Measurements from ENCODE around the gene PLK3.

Gene PLK3

DNA sequence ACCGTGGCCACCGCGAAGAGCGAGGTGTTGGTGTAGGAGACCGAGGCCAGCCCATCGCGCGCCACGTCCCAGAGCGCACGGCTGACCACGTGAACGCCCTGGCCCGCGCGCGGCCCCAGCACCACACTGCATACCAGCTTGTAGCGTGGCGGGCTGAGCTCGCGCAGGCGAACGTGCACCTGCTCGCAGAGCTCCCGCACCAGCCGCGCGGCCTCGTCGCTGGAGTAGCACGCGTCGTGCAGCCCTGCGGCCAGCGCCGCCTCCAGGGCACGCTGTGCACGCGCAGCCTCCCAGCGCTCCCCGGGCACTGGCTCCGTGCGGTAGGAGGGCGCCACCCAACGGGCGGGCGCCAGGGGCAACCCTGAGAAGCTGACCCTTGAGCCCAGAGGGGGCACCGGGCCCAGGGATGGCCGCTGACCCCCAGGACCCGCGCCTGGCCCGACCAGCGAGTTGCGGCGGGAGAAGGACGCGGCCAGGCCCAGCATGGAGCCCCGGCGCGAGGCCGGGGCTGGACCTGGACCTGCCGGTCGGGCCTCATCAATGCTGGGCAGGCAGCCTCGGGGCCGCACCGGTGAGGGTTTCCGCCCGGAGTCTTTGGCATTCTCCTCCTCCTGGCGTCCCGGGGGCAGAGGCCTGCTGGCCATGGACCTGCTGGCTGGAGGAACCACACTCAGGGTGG is 6.0 kb downstream of the PLK3 start:
- in situ Hi-C loops (cut with HindIII; ENCODE audit: low sequenced_read_pairs): no loop called here
- H3K4me3 ChIP-seq (ENCODE audit: low read depth, low read length): no peak overlapping the region
- TF ChIP-seq, protein P1, sequence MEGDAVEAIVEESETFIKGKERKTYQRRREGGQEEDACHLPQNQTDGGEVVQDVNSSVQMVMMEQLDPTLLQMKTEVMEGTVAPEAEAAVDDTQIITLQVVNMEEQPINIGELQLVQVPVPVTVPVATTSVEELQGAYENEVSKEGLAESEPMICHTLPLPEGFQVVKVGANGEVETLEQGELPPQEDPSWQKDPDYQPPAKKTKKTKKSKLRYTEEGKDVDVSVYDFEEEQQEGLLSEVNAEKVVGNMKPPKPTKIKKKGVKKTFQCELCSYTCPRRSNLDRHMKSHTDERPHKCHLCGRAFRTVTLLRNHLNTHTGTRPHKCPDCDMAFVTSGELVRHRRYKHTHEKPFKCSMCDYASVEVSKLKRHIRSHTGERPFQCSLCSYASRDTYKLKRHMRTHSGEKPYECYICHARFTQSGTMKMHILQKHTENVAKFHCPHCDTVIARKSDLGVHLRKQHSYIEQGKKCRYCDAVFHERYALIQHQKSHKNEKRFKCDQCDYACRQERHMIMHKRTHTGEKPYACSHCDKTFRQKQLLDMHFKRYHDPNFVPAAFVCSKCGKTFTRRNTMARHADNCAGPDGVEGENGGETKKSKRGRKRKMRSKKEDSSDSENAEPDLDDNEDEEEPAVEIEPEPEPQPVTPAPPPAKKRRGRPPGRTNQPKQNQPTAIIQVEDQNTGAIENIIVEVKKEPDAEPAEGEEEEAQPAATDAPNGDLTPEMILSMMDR (IDR thresholded peaks at IDR 0.05; ENCODE audit: low read depth, low read length): no peak
- no peak for DNase-seq (ENCODE audit: low read depth, low spot score)

DNA sequence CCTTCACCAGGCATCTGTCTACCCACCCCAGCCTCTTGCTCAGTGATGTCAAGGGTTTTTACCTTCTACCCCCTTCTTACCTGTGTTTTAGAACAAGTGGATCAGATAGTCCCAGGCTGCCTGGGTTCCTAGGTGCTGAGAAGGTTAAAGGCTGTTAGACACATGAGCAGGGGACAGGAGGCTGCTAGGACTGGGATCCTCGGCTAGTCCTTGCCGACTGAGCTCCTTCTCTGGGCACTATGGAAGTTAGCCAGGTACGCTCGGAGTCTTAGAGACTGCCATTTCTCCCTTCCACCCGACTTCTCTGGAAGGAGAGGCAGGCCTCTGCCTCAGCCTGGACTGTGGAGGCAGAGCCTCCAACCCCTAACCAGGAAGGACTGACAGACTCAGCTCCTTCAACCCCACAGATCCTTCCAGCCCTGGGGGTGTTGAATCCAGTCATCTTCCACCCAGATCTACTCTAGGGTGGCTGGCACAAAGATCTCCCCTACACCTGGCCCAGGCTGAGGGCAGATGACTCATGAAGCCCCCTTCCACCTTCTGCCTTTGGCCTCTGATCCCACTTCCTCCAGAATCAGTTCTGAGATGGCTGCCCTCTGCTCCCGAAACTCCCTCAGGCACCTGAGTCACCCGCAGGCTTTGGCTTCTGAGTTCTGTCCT is 6.7 kb downstream of the PLK3 start, which contains the start of gene DYNLT4:
Gene DYNLT4 (minus strand): TSS at position 648 of the 660 bp plus-strand sequence. CDS start 683 bp downstream, outside the sequence.
- no peak for DNase-seq (ENCODE audit: low read depth, low spot score)
- peak within 1 kb of the TSS; percentile 47 for H3K4me3 ChIP-seq (ENCODE audit: low read depth, low read length)
- TF ChIP-seq, protein P1 (IDR thresholded peaks at IDR 0.05; ENCODE audit: low read depth, low read length): no peak
- in situ Hi-C loops (cut with HindIII; ENCODE audit: low sequenced_read_pairs): no loop called here

DNA sequence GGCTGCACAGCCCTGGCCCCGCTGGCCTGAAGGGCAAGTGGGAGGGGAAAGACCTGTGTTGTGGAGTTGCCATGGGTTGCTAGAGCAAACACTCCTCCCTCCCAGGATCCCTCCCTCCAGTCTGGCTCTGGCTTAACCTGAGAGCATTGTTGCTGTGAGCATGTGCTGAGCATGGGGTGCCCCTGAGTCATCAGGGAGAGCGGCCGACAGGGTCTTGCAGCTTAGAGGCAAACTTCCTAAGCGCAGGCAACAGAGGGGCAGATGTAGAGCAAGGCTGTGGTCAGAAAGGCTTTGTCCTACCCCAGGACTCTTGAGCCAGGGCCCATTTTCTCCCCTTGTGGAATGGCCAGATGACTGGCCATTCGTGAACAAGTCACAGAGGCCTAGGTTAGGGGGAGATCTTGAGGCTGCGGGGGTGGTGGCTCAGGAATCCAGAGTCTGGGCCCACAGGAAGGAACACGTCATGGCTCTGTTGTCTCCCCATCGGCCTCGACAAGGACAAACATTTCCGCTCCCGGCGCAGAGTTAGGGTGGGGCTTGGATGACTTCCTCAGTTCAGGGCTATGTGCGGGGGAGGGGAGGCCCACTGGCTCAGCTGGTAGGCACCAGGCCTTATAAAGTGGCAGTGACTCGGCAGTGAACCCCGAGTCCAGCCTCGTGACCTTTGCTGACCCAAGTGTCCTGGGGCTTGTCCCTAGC is 7.3 kb downstream of the PLK3 start:
- in situ Hi-C loops (cut with HindIII; ENCODE audit: low sequenced_read_pairs): no loop called here
- TF ChIP-seq, protein P1 (IDR thresholded peaks at IDR 0.05; ENCODE audit: low read depth, low read length): no peak
- peak overlapping the region; percentile 47 for H3K4me3 ChIP-seq (ENCODE audit: low read depth, low read length)

DNA sequence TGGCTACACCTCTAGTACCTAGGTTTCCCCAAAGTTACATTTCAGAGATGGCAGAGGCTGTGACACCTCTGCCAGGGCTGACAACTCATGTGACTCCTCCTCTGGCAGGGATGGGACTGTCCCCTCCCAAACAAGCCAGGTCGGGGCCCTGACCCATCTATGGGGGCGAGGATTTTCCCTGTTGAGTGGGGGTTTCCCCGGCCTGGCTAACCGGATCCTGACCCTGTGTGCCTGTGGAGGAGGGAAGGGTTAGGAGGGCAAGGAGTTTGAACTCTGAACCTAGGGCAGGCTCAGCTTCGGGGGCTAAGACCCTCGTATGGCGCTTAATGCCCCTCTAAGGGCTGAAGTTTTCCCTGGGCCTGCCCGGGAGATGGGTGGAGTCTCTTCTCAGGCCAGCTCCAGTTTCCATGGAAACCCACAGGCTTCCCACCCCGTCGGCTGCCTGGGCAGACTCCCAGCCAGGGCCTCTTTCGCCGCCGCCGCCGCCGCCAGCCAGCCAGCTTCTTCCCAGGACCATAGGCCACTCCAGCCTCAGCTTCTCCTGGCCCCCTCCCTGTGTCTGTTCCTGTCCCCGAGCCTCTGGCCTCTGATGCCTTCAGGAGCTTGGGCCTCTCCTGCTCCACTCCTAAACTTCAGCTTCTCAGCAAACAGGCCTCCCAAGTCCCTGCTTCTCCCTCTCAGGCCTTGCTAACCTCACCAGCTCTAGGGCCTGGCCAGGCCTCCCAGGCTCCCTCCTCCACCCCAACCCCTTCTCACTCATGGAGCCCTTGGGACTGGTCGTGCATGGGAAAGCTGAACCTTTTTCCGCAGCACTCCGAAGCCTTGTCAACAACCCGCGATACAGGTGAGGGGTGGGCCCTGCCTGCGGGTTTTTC is 8.1 kb downstream of the PLK3 start, which contains the start of gene BTBD19:
Gene BTBD19 (plus strand): TSS at position 461 of the 875 bp plus-strand sequence. CDS start 298 bp downstream, at position 759.
- peak; percentile 96 for DNase-seq (ENCODE audit: low read depth, low spot score)
- in situ Hi-C loops (cut with HindIII; ENCODE audit: low sequenced_read_pairs): no loop called here
- TF ChIP-seq, protein P1 (IDR thresholded peaks at IDR 0.05; ENCODE audit: low read depth, low read length): no peak
- H3K4me3 ChIP-seq (ENCODE audit: low read depth, low read length): peak within 1 kb of the TSS; percentile 47

More for the DNA sequence above, 7.3 kb downstream of the PLK3 start:
- peak; percentile 100 for DNase-seq (ENCODE audit: low read depth, low spot score)

DNA sequence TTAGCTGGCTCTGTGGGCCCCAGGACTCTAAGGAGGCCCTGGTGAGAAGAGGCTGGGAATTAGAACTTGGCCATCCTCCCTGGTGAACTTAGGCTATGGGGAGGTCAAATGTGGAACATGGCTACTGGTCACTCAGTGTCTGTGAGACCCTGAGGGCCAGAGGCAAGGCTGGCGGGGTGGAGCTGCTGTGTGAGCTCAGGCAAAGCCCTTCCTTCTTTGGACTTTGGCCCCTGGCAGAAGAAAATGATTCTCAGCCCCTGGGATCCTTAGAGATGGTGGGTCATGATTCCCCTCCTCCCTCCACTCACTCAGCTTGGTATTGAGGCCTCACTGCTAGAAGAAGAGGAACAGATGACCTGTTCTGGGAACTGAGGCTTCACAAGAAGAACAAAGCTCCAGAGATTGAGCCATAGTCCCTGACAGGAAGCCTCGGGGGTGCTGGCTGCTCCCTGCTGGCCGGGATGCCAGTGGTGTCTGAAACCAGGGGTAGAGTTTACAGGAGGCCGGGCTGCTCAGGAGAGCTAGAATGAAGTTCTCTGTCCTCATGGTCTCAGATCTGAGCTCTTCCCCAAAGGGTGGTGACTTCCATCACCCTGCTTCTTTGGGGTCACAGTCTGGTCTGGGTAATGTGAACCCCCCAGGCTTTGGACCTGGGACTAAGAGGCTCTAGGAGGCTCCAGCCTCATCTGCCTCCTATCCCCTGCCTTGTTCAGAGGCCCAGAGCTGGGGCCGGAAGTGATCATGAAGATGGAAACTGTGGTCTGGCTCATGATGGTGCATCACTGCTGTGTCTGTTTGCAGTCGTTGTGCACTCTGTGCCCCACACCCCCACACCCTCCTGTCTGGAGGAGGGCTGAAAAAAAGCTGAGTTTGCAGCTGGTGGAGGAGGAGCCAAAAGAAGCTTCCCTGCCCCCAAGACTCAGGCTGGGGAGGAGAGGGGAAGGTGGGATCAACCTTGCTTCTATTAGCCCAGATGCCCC is 9.1 kb downstream of the PLK3 start:
- peak; percentile 80 for DNase-seq (ENCODE audit: low read depth, low spot score)
- H3K4me3 ChIP-seq (ENCODE audit: low read depth, low read length): peak overlapping the region; percentile 47
- in situ Hi-C loops (cut with HindIII; ENCODE audit: low sequenced_read_pairs): no loop called here
- TF ChIP-seq, protein P1 (IDR thresholded peaks at IDR 0.05; ENCODE audit: low read depth, low read length): no peak

Data from astrocyte of the spinal cord (primary cell).